OCI-LY1 (cell line): ENCODE data around the gene CCDC68.

Source experiments
- H2AFZ ChIP-seq: fragments of 200-600 bp; sonication (generic), shearing (Covaris generic); 2 replicates; pipeline ENCODE4 v1.6.0; 2014; ENCODE audit warnings: antibody characterized with exemption, mild to moderate bottlenecking, low read length
- H3F3A ChIP-seq: fragments of 200-600 bp; sonication (generic), shearing (Covaris generic); 2 replicates; pipeline ENCODE4 v1.6.0; 2014; ENCODE audit warnings: mild to moderate bottlenecking, antibody characterized with exemption, low read length, moderate library complexity; ENCODE audit not compliant: insufficient read depth
- H3K27ac ChIP-seq: fragments of 200-600 bp; sonication (generic); 2 replicates; pipeline ENCODE4 v1.5.1; 2014; ENCODE audit warnings: low read length, mixed run types, mild to moderate bottlenecking, low read depth; ENCODE audit not compliant: poor library complexity, severe bottlenecking
- H3K27me3 ChIP-seq: fragments of 200-600 bp; sonication (generic); 2 replicates; pipeline ENCODE4 v1.6.0; 2014; ENCODE audit warnings: antibody characterized with exemption, mild to moderate bottlenecking, low read length, moderate library complexity; ENCODE audit not compliant: insufficient read depth
- H3K36me3 ChIP-seq: fragments of 200-600 bp; sonication (generic); 2 replicates; pipeline ENCODE4 v1.6.1; 2014; ENCODE audit warnings: mild to moderate bottlenecking, antibody characterized with exemption, low read length, moderate library complexity, mixed read lengths; ENCODE audit not compliant: insufficient read depth
- H3K4me1 ChIP-seq: fragments of 200-600 bp; sonication (generic); 2 replicates; pipeline ENCODE4 v1.5.1; 2014; ENCODE audit warnings: mild to moderate bottlenecking, low read length, moderate library complexity; ENCODE audit not compliant: insufficient read depth, severe bottlenecking
- H3K4me2 ChIP-seq: fragments of 200-600 bp; sonication (generic), shearing (Covaris generic); 2 replicates; pipeline ENCODE4 v1.6.1; 2014; ENCODE audit warnings: low read length
- H3K4me3 ChIP-seq: fragments of 200-600 bp; sonication (generic); 2 replicates; pipeline ENCODE4 v1.5.1; 2014; ENCODE audit warnings: low read length, low read depth, mild to moderate bottlenecking, mixed read lengths; ENCODE audit not compliant: poor library complexity, severe bottlenecking
- H3K79me2 ChIP-seq: fragments of 200-600 bp; shearing (Covaris generic); 2 replicates; pipeline ENCODE4 v1.6.1; 2016; ENCODE audit warnings: mixed run types, low read length, mixed read lengths; ENCODE audit not compliant: insufficient read depth
- H3K9ac ChIP-seq: fragments of 200-600 bp; sonication (generic), shearing (Covaris generic); 2 replicates; pipeline ENCODE4 v1.6.1; 2014; ENCODE audit warnings: mild to moderate bottlenecking, low read length, mixed read lengths
- H3K9me2 ChIP-seq: fragments of 200-600 bp; sonication (generic), shearing (Covaris generic); 2 replicates; pipeline ENCODE4 v1.6.1; 2014; ENCODE audit warnings: low read depth, mild to moderate bottlenecking, low read length, mixed read lengths
- H3K9me3 ChIP-seq: fragments of 200-600 bp; shearing (Covaris generic); 2 replicates; pipeline ENCODE4 v1.6.1; 2014; ENCODE audit warnings: low read length, mixed read lengths
- H4K20me1 ChIP-seq: fragments of 200-600 bp; sonication (generic), shearing (Covaris generic); 2 replicates; pipeline ENCODE4 v1.6.0; 2016; ENCODE audit warnings: mild to moderate bottlenecking, low read length; ENCODE audit not compliant: insufficient read depth
- CTCF ChIP-seq: fragments of 200-600 bp; sonication (generic), shearing (Covaris generic); IDR thresholded peaks from 2 replicates; pipeline ENCODE4 v1.5.1; 2017; ENCODE audit warnings: mild to moderate bottlenecking, antibody characterized with exemption, low read length, moderate library complexity, mixed read lengths
- EZH2 ChIP-seq: fragments of 200-600 bp; sonication (generic), shearing (Covaris generic); IDR thresholded peaks from 2 replicates; pipeline ENCODE4 v1.8.0; 2017; ENCODE audit warnings: borderline replicate concordance, mixed run types, mild to moderate bottlenecking, antibody characterized with exemption, low read length, moderate library complexity, mixed read lengths

The CCDC68 gene

GRCh38 chr18:54878159-54878622 is 81.1 kb downstream of the CCDC68 start:
- Histone ChIP-seq H3K36me3 (no peaks in the 10 kb centered on the region), H3K9me2 (no peaks in the 10 kb centered on the region), H3K4me3 (no peak overlapping the region), H2AFZ (no peak overlapping the region), H3K27me3 (no peaks in the 10 kb centered on the region), H3K4me1 (no peaks in the 10 kb centered on the region), H3K9me3 (no peaks in the 10 kb centered on the region), H4K20me1 (no peaks in the 10 kb centered on the region), H3K27ac (no peak overlapping the region), H3F3A (no peaks in the 10 kb centered on the region), H3K79me2 (no peaks in the 10 kb centered on the region), H3K9ac (no peak overlapping the region), H3K4me2 (no peak overlapping the region)
- TF ChIP-seq CTCF = no peak
- no peak for TF ChIP-seq EZH2

GRCh38 chr18:54877076-54877475 is 82.2 kb downstream of the CCDC68 start:
- H3K79me2 ChIP-seq = no peaks in the 10 kb centered on the region
- no peaks in the 10 kb centered on the region for H3K27me3 ChIP-seq
- TF ChIP-seq EZH2 = no peak
- no peak for TF ChIP-seq CTCF
- H3K9me2 ChIP-seq = no peaks in the 10 kb centered on the region
- H3K4me1 ChIP-seq = no peaks in the 10 kb centered on the region
- H2AFZ ChIP-seq = no peak overlapping the region
- H3K4me3 ChIP-seq = no peak overlapping the region
- no peaks in the 10 kb centered on the region for H3F3A ChIP-seq
- no peak overlapping the region for H3K4me2 ChIP-seq
- no peak overlapping the region for H3K27ac ChIP-seq
- H4K20me1 ChIP-seq = no peaks in the 10 kb centered on the region
- H3K36me3 ChIP-seq = no peaks in the 10 kb centered on the region
- H3K9me3 ChIP-seq = no peaks in the 10 kb centered on the region
- no peak overlapping the region for H3K9ac ChIP-seq

GRCh38 chr18:54875063-54875462 is 84.2 kb downstream of the CCDC68 start:
- Histone ChIP-seq H3K27ac (no peak overlapping the region), H3K9me2 (no peaks in the 10 kb centered on the region), H3K4me3 (no peak overlapping the region), H3K27me3 (no peaks in the 10 kb centered on the region), H3F3A (no peaks in the 10 kb centered on the region), H3K4me1 (no peaks in the 10 kb centered on the region), H2AFZ (no peak overlapping the region), H3K9me3 (no peaks in the 10 kb centered on the region), H3K36me3 (no peaks in the 10 kb centered on the region), H3K9ac (no peak overlapping the region), H3K79me2 (no peaks in the 10 kb centered on the region), H3K4me2 (no peak overlapping the region), H4K20me1 (no peaks in the 10 kb centered on the region)
- TF ChIP-seq EZH2 = no peak
- no peak for TF ChIP-seq CTCF
